HepG2 (cell line): ENCODE data around the gene SLC9A8. TPM values are rescaled to one million over a fixed set of nuclear protein-coding genes. Genes with fewer than 3 reads are reported as not detected.
A peak's percentile ranks its signal among the peaks of the same experiment; 100 is the strongest.

Source experiments
- CEBPG ChIP-seq: IDR thresholded peaks from 2 replicates; pipeline ENCODE4 v1.6.1; 2016
- ELF4 ChIP-seq: sonication (generic); formaldehyde crosslinking; IDR thresholded peaks from 2 replicates; pipeline ENCODE4 v1.5.0; 2020; ENCODE audit warnings: missing genetic modification reagents, mild to moderate bottlenecking, moderate library complexity, borderline replicate concordance
- FOXA3 ChIP-seq: IDR thresholded peaks from 2 replicates; pipeline ENCODE4 v1.6.1; 2016; ENCODE audit warnings: missing genetic modification reagents, missing compliant biosample characterization
- ISL2 ChIP-seq: sonication (generic); formaldehyde crosslinking; IDR thresholded peaks from 2 replicates; pipeline ENCODE4 v1.5.0; 2020; ENCODE audit warnings: missing genetic modification reagents
- KLF6 ChIP-seq: IDR thresholded peaks from 2 replicates; pipeline ENCODE4 v1.8.0; 2016; ENCODE audit warnings: missing biosample characterization, missing genetic modification reagents
- MED1 ChIP-seq: sonication (generic); formaldehyde crosslinking; IDR thresholded peaks from 2 replicates; pipeline ENCODE4 v1.4.0; 2020; ENCODE audit warnings: missing genetic modification reagents
- MEF2D ChIP-seq: sonication (generic); formaldehyde crosslinking; IDR thresholded peaks from 2 replicates; pipeline ENCODE4 v1.5.1; 2020; ENCODE audit warnings: mild to moderate bottlenecking, missing genetic modification reagents
- MIER2 ChIP-seq: IDR thresholded peaks from 2 replicates; pipeline ENCODE4 v1.6.1; 2016; ENCODE audit warnings: missing biosample characterization, missing genetic modification reagents
- NONO ChIP-seq, 2 experiments: fragments of 450-650 bp in 1 of 2; sonication (generic) in 1 of 2; formaldehyde crosslinking in 1 of 2; IDR thresholded peaks in 1 of 2; conservative IDR thresholded peaks in 1 of 2; 2 replicates each; pipeline versions ENCODE4 v1.6.1 to v1.8.0; 2017 to 2022; ENCODE audit warnings: mild to moderate bottlenecking in 1 of 2, missing genetic modification reagents in 1 of 2, moderate library complexity in 1 of 2
- RCOR2 ChIP-seq: IDR thresholded peaks from 2 replicates; pipeline ENCODE4 v1.6.1; 2016; ENCODE audit warnings: missing biosample characterization, missing genetic modification reagents
- SALL1 ChIP-seq: sonication (generic); formaldehyde crosslinking; IDR thresholded peaks from 2 replicates; pipeline ENCODE4 v1.8.0; 2022; ENCODE audit warnings: mild to moderate bottlenecking, missing genetic modification reagents
- SOX13 ChIP-seq, 3 experiments: fragments of 450-650 bp in 1 of 3; sonication (generic) in 1 of 3; formaldehyde crosslinking in 1 of 3; IDR thresholded peaks in 2 of 3; conservative IDR thresholded peaks in 1 of 3; 2 replicates each; pipeline versions ENCODE4 v1.5.0 to v1.6.1; 2016 to 2020; ENCODE audit warnings: antibody characterized with exemption in 1 of 3, mild to moderate bottlenecking in 1 of 3, missing compliant biosample characterization in 1 of 3, missing genetic modification reagents in 1 of 3, moderate library complexity in 1 of 3
- TCF7 ChIP-seq: sonication (generic); IDR thresholded peaks from 2 replicates; pipeline ENCODE4 v1.6.1; 2016; ENCODE audit warnings: antibody characterized with exemption, low read depth
- ZNF121 ChIP-seq: sonication (generic); formaldehyde crosslinking; IDR thresholded peaks from 2 replicates; pipeline ENCODE4 v1.5.0; 2020; ENCODE audit warnings: mild to moderate bottlenecking, missing genetic modification reagents
- ZNF124 ChIP-seq: sonication (generic); formaldehyde crosslinking; IDR thresholded peaks from 2 replicates; pipeline ENCODE4 v1.4.0; 2020; ENCODE audit warnings: missing genetic modification reagents
- ZNF235 ChIP-seq: sonication (generic); formaldehyde crosslinking; IDR thresholded peaks from 2 replicates; pipeline ENCODE4 v1.8.1; 2023; ENCODE audit warnings: mild to moderate bottlenecking, missing genetic modification reagents, borderline replicate concordance
- ZNF350 ChIP-seq: sonication (generic); formaldehyde crosslinking; IDR thresholded peaks from 2 replicates; pipeline ENCODE4 v1.4.0; 2020; ENCODE audit warnings: mild to moderate bottlenecking, low read depth, missing genetic modification reagents, borderline replicate concordance
- ZNF546 ChIP-seq: sonication (generic); formaldehyde crosslinking; conservative IDR thresholded peaks from 2 replicates; pipeline ENCODE4 v1.8.1; 2023; ENCODE audit warnings: mild to moderate bottlenecking, missing genetic modification reagents
- ZNF746 ChIP-seq: sonication (generic); formaldehyde crosslinking; IDR thresholded peaks from 2 replicates; pipeline ENCODE4 v1.8.0; 2022; ENCODE audit warnings: mild to moderate bottlenecking, missing genetic modification reagents
- polyA plus RNA-seq, 8 experiments: library from polyadenylated mRNA; depleted of rRNA in 3 of 8; stranded (reverse) in 7 of 8; unstranded in 1 of 8; fragments of >200 nt; fragmentation: Illumina TruSeq in 4 of 8; extraction: Trizol in 4 of 8; gene quantifications; 2 replicates each; pipeline versions ENCODE4 v1.2.1 to v1.2.3, GENCODE V29; 2011 to 2016; ENCODE audit warnings: low read depth in 4 of 8, missing spikeins in 1 of 8, mixed read lengths in 1 of 8; ENCODE audit not compliant: insufficient read depth in 1 of 8
- total RNA-seq, 5 experiments: library from RNA; depleted of rRNA; stranded (reverse); fragments of >200 nt; fragmentation: Illumina TruSeq; extraction: Trizol; gene quantifications; 2 replicates each; pipeline ENCODE4 v1.2.3, GENCODE V29; 2016; ENCODE audit warnings: low read depth in 1 of 5
- TF ChIP-seq, protein P1 (sequence below): sonication (generic); formaldehyde crosslinking; IDR thresholded peaks from 2 replicates; pipeline ENCODE4 v1.5.1; 2020; ENCODE audit warnings: missing genetic modification reagents, mild to moderate bottlenecking, borderline replicate concordance
- TF ChIP-seq, protein P2 (sequence below), 2 experiments: fragments of 450-650 bp in 1 of 2; sonication (generic) in 1 of 2; formaldehyde crosslinking; IDR thresholded peaks; 2 replicates each; pipeline versions ENCODE4 v1.5.0 to v1.8.0; 2020 to 2022; ENCODE audit warnings: mild to moderate bottlenecking in 1 of 2, missing genetic modification reagents in 1 of 2
- TF ChIP-seq, protein P3 (sequence below): sonication (generic); formaldehyde crosslinking; IDR thresholded peaks from 2 replicates; pipeline ENCODE4 v1.4.0; 2020; ENCODE audit warnings: missing genetic modification reagents, borderline replicate concordance

SLC9A8 gene
- total and polyA plus RNA-seq, 2 of the 13 experiments (the other 11 are each of a cell fraction or from before 2014, with no cell fraction given), result 4.1 to 7.4 TPM

DNA sequence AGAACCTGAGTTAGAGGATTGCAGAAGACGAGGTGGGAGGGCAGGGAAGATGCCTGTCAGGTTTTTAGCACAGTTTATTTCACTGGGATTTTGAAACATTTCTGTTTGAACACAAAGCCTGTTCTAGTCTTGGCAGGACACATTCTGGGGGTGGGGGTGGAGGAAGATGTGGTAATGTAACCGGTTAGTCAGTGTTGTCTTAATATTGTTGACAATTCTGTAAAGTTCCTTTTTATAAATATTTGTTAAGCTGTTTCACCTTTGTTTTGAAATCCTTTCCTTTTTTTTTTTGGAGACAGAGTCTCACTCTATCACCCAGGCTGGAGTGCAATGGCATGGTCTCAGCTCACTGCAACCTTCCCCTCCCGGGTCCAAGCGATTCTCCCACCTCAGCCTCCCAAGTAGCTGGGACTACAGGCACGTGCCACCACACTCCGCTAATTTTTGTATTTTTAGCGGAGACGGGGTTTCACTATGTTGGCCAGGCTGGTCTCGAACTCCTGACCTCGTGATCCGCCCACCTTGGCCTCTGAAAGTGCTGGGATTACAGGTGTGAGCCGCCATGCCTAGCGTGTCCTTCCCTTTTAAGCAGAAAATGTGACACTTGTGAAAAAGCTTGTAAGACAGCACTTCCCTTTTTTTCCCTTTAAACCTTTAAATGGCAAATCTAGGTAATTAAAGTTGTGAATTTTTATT, 20.2 kb downstream of the SLC9A8 start (continued):
- TF ChIP-seq ZNF350 (0 out of 2 replicates have a peak, but pooled peaks have one; percentile 31), MIER2 (no peak), ISL2 (CRISPR knock-in tag) (peak; percentile 36; the same call in 1 of the 2 replicates), ZNF121 (0 out of 2 replicates have a peak, but pooled peaks have one; percentile 35), ZNF235 (CRISPR knock-in tag) (no peak), TCF7 (peak; percentile 41; the same call in 1 of the 2 replicates), MEF2D (CRISPR knock-in tag) (0 out of 2 replicates have a peak, but pooled peaks have one; percentile 39), MED1 (CRISPR knock-in tag) (peak; percentile 44; the same call in 1 of the 2 replicates), ZNF124 (CRISPR knock-in tag) (0 out of 2 replicates have a peak, but pooled peaks have one; percentile 19), KLF6 (CRISPR knock-in tag) (0 out of 2 replicates have a peak, but pooled peaks have one; percentile 44), CEBPG (CRISPR knock-in tag) (peak; percentile 27; the same call in 1 of the 2 replicates), RCOR2 (CRISPR knock-in tag) (peak; percentile 49; the same call in 1 of the 2 replicates), SOX13 (IDR thresholded peaks at IDR 0.05) (0 out of 2 replicates have a peak, but pooled peaks have one; percentile 56), SOX13 (CRISPR knock-in tag; conservative IDR thresholded peaks at IDR 0.05 in 1 of 2, IDR thresholded peaks at IDR 0.05 in 1 of 2) (peak in 1 of 2 experiments; percentile 59; a peak in 1 of 4 replicates), FOXA3 (peak; percentile 80), ZNF546 (CRISPR knock-in tag) (no peak), ZNF746 (CRISPR knock-in tag) (no peak; the same call in 1 of the 2 replicates), SALL1 (CRISPR knock-in tag) (peak; percentile 48; the same call in 1 of the 2 replicates), ELF4 (CRISPR knock-in tag) (no peak), NONO (IDR thresholded peaks at IDR 0.05) (no peak), NONO (CRISPR knock-in tag; conservative IDR thresholded peaks at IDR 0.05) (peak; percentile 61; the same call in 1 of the 2 replicates)
- TF ChIP-seq, protein P1, sequence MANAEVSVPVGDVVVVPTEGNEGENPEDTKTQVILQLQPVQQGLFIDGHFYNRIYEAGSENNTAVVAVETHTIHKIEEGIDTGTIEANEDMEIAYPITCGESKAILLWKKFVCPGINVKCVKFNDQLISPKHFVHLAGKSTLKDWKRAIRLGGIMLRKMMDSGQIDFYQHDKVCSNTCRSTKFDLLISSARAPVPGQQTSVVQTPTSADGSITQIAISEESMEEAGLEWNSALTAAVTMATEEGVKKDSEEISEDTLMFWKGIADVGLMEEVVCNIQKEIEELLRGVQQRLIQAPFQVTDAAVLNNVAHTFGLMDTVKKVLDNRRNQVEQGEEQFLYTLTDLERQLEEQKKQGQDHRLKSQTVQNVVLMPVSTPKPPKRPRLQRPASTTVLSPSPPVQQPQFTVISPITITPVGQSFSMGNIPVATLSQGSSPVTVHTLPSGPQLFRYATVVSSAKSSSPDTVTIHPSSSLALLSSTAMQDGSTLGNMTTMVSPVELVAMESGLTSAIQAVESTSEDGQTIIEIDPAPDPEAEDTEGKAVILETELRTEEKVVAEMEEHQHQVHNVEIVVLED (CRISPR knock-in tag), result no peak
- TF ChIP-seq, protein P2, sequence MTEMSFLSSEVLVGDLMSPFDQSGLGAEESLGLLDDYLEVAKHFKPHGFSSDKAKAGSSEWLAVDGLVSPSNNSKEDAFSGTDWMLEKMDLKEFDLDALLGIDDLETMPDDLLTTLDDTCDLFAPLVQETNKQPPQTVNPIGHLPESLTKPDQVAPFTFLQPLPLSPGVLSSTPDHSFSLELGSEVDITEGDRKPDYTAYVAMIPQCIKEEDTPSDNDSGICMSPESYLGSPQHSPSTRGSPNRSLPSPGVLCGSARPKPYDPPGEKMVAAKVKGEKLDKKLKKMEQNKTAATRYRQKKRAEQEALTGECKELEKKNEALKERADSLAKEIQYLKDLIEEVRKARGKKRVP (CRISPR knock-in tag; IDR thresholded peaks at IDR 0.05), result peak in 1 of 2 experiments; percentile 69; a peak in 2 of 4 replicates
- TF ChIP-seq, protein P3, sequence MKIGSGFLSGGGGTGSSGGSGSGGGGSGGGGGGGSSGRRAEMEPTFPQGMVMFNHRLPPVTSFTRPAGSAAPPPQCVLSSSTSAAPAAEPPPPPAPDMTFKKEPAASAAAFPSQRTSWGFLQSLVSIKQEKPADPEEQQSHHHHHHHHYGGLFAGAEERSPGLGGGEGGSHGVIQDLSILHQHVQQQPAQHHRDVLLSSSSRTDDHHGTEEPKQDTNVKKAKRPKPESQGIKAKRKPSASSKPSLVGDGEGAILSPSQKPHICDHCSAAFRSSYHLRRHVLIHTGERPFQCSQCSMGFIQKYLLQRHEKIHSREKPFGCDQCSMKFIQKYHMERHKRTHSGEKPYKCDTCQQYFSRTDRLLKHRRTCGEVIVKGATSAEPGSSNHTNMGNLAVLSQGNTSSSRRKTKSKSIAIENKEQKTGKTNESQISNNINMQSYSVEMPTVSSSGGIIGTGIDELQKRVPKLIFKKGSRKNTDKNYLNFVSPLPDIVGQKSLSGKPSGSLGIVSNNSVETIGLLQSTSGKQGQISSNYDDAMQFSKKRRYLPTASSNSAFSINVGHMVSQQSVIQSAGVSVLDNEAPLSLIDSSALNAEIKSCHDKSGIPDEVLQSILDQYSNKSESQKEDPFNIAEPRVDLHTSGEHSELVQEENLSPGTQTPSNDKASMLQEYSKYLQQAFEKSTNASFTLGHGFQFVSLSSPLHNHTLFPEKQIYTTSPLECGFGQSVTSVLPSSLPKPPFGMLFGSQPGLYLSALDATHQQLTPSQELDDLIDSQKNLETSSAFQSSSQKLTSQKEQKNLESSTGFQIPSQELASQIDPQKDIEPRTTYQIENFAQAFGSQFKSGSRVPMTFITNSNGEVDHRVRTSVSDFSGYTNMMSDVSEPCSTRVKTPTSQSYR (CRISPR knock-in tag), result peak; percentile 32; the same call in 1 of the 2 replicates
